Neural cell (in vitro differentiated cells): ENCODE results near the gene SARS1. TPM values are rescaled to one million over a fixed set of nuclear protein-coding genes. Genes with fewer than 3 reads are reported as not detected.

Experiments
- H2AFZ ChIP-seq: fragments of 200-600, 300-800 bp; sonication (generic), shearing (Covaris generic); 2 replicates; pipeline ENCODE4 v1.6.0; 2014; ENCODE audit warnings: low read depth, mild to moderate bottlenecking, antibody characterized with exemption, low read length, moderate library complexity
- H3F3A ChIP-seq: fragments of 200-600 bp; shearing (Covaris generic); 2 replicates; pipeline ENCODE4 v1.6.1; 2016; ENCODE audit warnings: mild to moderate bottlenecking, moderate library complexity, mixed read lengths, antibody characterized with exemption, low read length; ENCODE audit not compliant: insufficient read depth, poor library complexity, severe bottlenecking
- H3K27ac ChIP-seq: fragments of 200-600, 300-800 bp; sonication (generic), shearing (Covaris generic); 2 replicates; pipeline ENCODE4 v1.5.1; 2014; ENCODE audit warnings: mild to moderate bottlenecking, low read length, moderate library complexity
- H3K27me3 ChIP-seq: fragments of 300-800, 200-600 bp; sonication (generic), shearing (Covaris generic); 2 replicates; pipeline ENCODE4 v1.6.0; 2014; ENCODE audit warnings: mild to moderate bottlenecking, low read depth, low read length, moderate library complexity; ENCODE audit not compliant: insufficient read depth
- H3K36me3 ChIP-seq: fragments of 300-800, 200-600 bp; sonication (generic), shearing (Covaris generic); 2 replicates; pipeline ENCODE4 v1.5.1; 2014; ENCODE audit warnings: mild to moderate bottlenecking, antibody characterized with exemption, low read length, moderate library complexity; ENCODE audit not compliant: insufficient read depth
- H3K4me2 ChIP-seq: fragments of 300-800, 200-600 bp; sonication (generic), shearing (Covaris generic); 2 replicates; pipeline ENCODE4 v1.6.0; 2014; ENCODE audit warnings: mild to moderate bottlenecking, low read length
- H3K4me3 ChIP-seq: fragments of 300-800, 200-600 bp; sonication (generic), shearing (Covaris generic); 2 replicates; pipeline ENCODE4 v1.5.1; 2014; ENCODE audit warnings: mild to moderate bottlenecking, low read length, moderate library complexity
- H3K79me2 ChIP-seq: fragments of 200-600 bp; shearing (Covaris generic); replicated peaks from 2 replicates; pipeline ENCODE4 v1.6.0; 2014; ENCODE audit warnings: mild to moderate bottlenecking, low read length, moderate library complexity; ENCODE audit not compliant: insufficient read depth
- H3K9ac ChIP-seq: fragments of 300-800, 200-600 bp; sonication (generic), shearing (Covaris generic); 2 replicates; pipeline ENCODE4 v1.6.1; 2016; ENCODE audit warnings: mild to moderate bottlenecking, low read length, mixed read lengths
- H3K9me2 ChIP-seq: fragments of 200-600 bp; shearing (Covaris generic); 2 replicates; pipeline ENCODE4 v1.6.1; 2016; ENCODE audit warnings: mild to moderate bottlenecking, low read length, mixed read lengths; ENCODE audit not compliant: insufficient read depth
- H3K9me3 ChIP-seq: fragments of 200-600, 300-800 bp; sonication (generic), shearing (Covaris generic); 2 replicates; pipeline ENCODE4 v1.6.1; 2016; ENCODE audit warnings: mild to moderate bottlenecking, mixed run types, low read length, moderate library complexity, mixed read lengths
- H4K20me1 ChIP-seq: fragments of 200-600 bp; shearing (Covaris generic); 2 replicates; pipeline ENCODE4 v1.6.1; 2016; ENCODE audit warnings: mild to moderate bottlenecking, mixed run types; ENCODE audit not compliant: insufficient read depth
- CTCF ChIP-seq: fragments of 450-650 bp; IDR thresholded peaks from 2 replicates; pipeline ENCODE4 v1.5.1; 2014; ENCODE audit warnings: antibody characterized with exemption, mild to moderate bottlenecking, moderate library complexity; ENCODE audit not compliant: poor library complexity, severe bottlenecking
- EP300 ChIP-seq: fragments of 450-650 bp; conservative IDR thresholded peaks from 2 replicates; pipeline ENCODE4 v1.6.1; 2014; ENCODE audit warnings: antibody characterized with exemption, mild to moderate bottlenecking, moderate library complexity; ENCODE audit not compliant: poor library complexity, severe bottlenecking
- EZH2 ChIP-seq: fragments of 200-600, 300-800 bp; shearing (Covaris generic), sonication (generic); IDR thresholded peaks from 2 replicates; pipeline ENCODE4 v1.6.1; 2014; ENCODE audit warnings: antibody characterized with exemption, low read length, borderline replicate concordance, mild to moderate bottlenecking; ENCODE audit not compliant: insufficient read depth, poor library complexity, severe bottlenecking
- MXI1 ChIP-seq: fragments of 450-650 bp; conservative IDR thresholded peaks from 2 replicates; pipeline ENCODE4 v1.6.1; 2014; ENCODE audit warnings: antibody characterized with exemption, mild to moderate bottlenecking; ENCODE audit not compliant: poor library complexity, severe bottlenecking
- POLR2AphosphoS5 ChIP-seq: IDR thresholded peaks from 2 replicates; pipeline ENCODE4 v1.6.1; 2012
- RAD21 ChIP-seq: fragments of 450-650 bp; conservative IDR thresholded peaks from 2 replicates; pipeline ENCODE4 v1.6.1; 2014; ENCODE audit warnings: antibody characterized with exemption, mild to moderate bottlenecking, moderate library complexity
- REST ChIP-seq: IDR thresholded peaks from 2 replicates; pipeline ENCODE4 v1.6.1; 2012; ENCODE audit warnings: borderline replicate concordance
- SMC3 ChIP-seq: fragments of 450-650 bp; conservative IDR thresholded peaks from 2 replicates; pipeline ENCODE4 v1.6.1; 2014; ENCODE audit warnings: antibody characterized with exemption, mild to moderate bottlenecking, moderate library complexity; ENCODE audit not compliant: poor library complexity
- TAF1 ChIP-seq: IDR thresholded peaks from 2 replicates; pipeline ENCODE4 v1.6.1; 2012; ENCODE audit warnings: low read depth
- polyA plus RNA-seq: library from polyadenylated mRNA; depleted of rRNA; stranded (reverse); fragments of >200 nt; gene quantifications from 2 replicates; pipeline ENCODE4 v1.2.3, GENCODE V29; 2014

SARS1 gene
- polyA plus RNA-seq, 1 donor from 2014 or later = 281 TPM

- no peaks in the 10 kb centered on the region for H3K9me2 ChIP-seq
- no peaks in the 10 kb centered on the region for H3K9me3 ChIP-seq
- H2AFZ ChIP-seq = no peak overlapping the region
- H3K9ac ChIP-seq = no peak overlapping the region
- H3K79me2 ChIP-seq = no peaks in the 10 kb centered on the region
- H3K4me3 ChIP-seq = no peak overlapping the region
- H3K4me2 ChIP-seq = no peak overlapping the region
- TF ChIP-seq MXI1 (no peak), CTCF (no peak), TAF1 (no peak)
- H3K27me3 ChIP-seq = no peaks in the 10 kb centered on the region
- H3K36me3 ChIP-seq = no peaks in the 10 kb centered on the region
- H3F3A ChIP-seq = no peaks in the 10 kb centered on the region
- H4K20me1 ChIP-seq = no peaks in the 10 kb centered on the region
- no peak overlapping the region for H3K27ac ChIP-seq
These were observed 61.1 kb downstream of the SARS1 start for GRCh38 chr1:109274533-109275476.

- Histone ChIP-seq H3K4me2 (no peak overlapping the region), H2AFZ (no peak overlapping the region), H3K27me3 (no peaks in the 10 kb centered on the region), H3K9me2 (no peaks in the 10 kb centered on the region), H3K36me3 (no peaks in the 10 kb centered on the region), H4K20me1 (no peaks in the 10 kb centered on the region), H3F3A (no peaks in the 10 kb centered on the region), H3K4me3 (no peak overlapping the region), H3K9me3 (no peaks in the 10 kb centered on the region), H3K9ac (no peak overlapping the region), H3K79me2 (no peaks in the 10 kb centered on the region), H3K27ac (no peak overlapping the region)
- TF ChIP-seq TAF1 = no peak
- TF ChIP-seq EZH2 = no peak
- no peak for TF ChIP-seq RAD21
- TF ChIP-seq POLR2AphosphoS5 = no peak
- no peak for TF ChIP-seq SMC3
- no peak for TF ChIP-seq EP300
- no peak for TF ChIP-seq REST
- no peak for TF ChIP-seq MXI1
- TF ChIP-seq CTCF = no peak
These were observed 62.1 kb downstream of the SARS1 start for GRCh38 chr1:109275706-109276345.
